HG02759 (cell line): ENCODE measurements around the gene METTL6.
"Not testable (repeated sequence)": the region's sequence is repeated elsewhere in the genome, so short reads cannot be mapped to it uniquely, and the experiment has no call there.

Source experiments
- ATAC-seq: cut with Tn5 transposase; IDR thresholded peaks from one replicate; pipeline ENCODE4 v1.9.1; 2021; ENCODE audit warnings: mild to moderate bottlenecking, moderate library complexity; ENCODE audit not compliant: unreplicated experiment

The METTL6 gene

GRCh38 chr3:15375461-15376000, 51.8 kb downstream of the METTL6 start:
- no peak for ATAC-seq

DNA sequence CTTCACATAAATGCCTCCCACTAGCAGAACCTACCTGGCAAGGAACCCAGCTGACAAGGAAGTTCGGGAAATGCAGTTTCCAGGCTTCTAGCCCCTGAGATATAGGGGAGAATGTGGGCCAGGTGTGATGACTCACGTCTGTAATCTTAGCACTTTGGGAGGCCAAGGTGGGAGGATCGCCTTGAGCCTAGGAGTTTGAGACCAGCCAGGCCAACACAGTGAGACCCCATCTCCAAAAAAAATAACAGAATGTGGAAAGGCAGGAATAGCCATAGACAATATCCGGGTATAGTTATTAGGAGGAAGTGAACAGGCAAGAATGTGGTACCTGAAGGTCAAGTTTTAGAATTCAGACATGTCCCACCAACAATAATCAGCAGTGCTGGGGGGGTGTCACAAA, 54.4 kb downstream of the METTL6 start:
- ATAC-seq = no peak

DNA sequence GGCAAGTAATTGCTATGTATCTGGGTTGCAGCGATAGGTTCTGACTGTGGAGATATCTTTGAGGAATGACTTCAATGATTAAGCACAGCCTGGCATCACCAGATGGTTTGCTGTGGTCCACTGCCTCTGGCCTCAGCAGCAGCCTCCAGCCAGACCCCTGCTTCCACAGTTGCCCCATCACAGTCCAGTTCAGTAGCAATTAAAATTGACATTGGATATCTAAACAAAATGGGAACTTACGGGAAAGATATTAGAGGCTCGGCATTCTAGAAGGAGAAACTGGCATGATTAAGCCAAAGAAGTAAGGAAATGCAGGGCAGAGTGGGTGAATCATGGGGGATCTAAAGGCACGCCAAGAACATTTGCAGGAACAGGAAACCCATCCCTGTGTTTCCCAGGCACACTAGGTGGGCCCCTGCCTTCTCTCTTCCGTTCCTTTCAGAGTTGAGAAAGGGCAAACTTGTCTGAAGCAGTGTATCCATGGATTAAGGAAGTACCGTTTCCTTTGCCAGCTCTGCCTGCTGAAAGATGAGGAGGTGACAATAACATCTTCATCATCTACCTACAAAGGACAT, 58.7 kb downstream of the METTL6 start:
- no peak for ATAC-seq

GRCh38 chr3:15367059-15367458, 60.3 kb downstream of the METTL6 start:
- ATAC-seq = no peak

DNA sequence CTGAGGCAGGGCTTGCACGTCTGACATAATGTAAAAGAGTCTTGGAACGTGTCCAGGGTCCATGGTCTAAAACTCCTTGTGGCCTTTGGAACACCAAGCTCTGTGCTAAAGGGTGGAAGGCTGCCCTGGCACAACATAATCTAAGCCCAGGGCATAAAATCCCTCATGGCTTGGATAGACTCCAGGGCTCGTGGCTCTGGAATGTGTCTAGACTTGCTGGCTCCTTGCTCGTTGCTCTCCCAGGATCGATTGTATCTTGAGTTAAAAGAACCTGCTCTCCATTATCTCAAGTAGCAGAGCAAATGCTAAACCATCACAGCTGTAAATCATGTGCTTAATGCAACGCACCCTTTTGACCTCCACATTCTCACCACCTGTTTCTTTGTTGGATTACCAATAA, 63.3 kb downstream of the METTL6 start:
- ATAC-seq = not testable (repeated sequence)

DNA sequence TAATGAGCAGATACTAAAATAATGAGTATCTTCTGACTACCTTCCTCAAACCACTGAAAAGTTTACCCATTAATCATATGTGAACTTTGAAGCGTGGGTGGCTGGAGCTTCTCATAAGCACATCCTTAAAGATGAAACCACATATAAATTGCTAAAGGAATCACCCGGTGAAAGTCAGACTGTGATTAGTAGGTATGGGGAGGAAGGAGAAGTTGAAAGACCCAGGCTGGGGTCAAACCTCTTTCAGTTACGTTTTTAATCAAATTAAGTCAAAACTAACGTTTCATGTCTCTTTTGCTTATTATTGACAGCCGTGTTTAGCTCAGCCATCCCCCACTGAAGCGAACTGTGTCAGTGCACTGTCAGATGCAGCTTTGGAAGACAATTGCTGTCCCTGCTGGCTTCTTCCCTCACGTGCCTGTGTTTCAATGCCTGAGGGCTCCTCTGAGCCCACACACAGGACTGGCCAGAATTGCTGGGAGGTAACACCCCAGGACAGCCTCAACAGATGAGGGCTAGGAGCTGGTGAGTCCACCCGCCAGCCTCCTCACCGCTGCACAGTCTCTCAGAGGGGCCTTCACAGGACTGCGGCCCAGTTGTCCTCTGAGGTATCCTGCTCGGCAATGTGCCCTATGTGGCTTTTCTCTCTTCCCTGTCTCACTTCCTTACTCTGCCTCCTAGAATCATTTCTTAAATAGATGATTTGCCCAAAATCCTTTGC, 65.7 kb downstream of the METTL6 start:
- peak; percentile 77 for ATAC-seq

DNA sequence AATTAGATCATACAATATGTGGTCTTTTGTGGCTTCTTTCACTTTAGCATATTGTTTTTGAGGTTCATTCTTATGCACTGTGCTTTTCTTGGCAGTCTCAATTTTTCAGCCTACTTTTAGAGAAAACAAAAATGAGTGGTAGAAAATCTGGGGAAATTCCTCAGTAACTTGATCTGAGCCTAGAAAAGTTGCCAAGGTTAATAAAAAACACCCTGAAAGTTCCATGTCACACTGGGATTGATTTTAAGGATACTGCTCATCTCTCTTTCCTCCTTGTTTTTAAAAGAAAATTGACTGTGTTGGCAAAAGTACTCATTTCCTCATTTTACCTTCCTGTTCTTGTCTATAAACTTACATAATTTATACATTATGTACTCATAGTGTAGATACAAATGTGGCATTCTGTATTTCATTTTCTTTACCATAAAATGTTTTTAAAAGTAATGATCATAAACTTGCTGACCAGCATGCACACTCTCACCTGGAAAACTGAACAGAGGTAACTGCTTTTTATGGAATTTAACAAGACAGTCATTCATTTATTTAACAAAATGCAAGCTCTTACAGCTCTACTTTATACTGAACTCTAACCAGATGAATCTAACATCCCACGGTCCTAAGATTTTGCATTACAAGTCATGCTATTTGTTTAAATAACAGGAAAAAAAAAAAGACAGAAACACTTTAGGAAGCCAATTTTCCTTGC, 66.4 kb downstream of the METTL6 start:
- no peak for ATAC-seq
